GM19324 (cell line): ENCODE data around the gene CSTB.

Source experiments
- ATAC-seq: cut with Tn5 transposase; IDR thresholded peaks from one replicate; pipeline ENCODE4 v1.9.1; 2021; ENCODE audit warnings: mild to moderate bottlenecking, moderate library complexity; ENCODE audit not compliant: unreplicated experiment, low FRiP score

CSTB gene

DNA sequence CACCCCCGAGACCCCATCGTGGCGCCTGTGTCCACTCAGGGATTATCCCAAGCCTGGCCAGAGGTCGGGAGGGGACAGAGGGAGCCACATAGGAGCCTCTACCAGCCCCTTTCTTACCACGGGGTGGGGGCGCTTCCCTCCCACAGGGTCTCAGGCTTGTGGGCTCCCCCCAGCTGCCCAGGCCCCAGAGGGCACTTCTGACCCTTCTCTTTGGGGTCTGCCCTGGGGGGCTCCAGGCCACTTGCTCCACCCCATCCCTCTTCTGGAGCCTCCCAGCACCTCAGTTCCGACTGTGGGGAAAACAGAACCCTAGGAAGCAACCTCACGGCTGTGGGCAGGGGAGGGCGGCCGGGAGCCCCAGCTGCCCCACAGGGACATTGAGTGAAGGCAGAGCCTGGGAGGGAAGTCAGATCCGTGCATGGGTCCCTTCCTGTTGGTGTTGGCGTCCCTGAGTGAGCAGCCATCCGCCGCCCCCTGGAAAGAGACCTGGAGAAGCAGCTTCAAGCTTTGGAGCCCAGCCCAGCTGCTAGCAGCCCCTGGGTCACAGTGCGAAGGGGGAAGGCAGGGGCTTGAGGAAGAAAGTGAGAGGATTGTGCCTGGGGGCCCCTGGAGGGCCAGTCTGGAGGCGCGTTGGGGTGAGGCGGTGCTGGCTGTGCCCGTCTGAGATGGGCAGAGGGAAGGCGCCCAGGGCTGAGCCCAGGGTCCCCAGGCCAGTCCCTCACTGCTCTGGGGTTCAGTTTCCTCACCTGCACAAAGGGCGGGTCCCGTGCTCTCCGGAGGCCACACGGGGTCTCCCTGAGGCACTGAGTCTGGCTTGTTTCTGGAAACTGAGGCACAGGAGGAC lies 35.4 kb upstream of the CSTB start:
- no peak for ATAC-seq

DNA sequence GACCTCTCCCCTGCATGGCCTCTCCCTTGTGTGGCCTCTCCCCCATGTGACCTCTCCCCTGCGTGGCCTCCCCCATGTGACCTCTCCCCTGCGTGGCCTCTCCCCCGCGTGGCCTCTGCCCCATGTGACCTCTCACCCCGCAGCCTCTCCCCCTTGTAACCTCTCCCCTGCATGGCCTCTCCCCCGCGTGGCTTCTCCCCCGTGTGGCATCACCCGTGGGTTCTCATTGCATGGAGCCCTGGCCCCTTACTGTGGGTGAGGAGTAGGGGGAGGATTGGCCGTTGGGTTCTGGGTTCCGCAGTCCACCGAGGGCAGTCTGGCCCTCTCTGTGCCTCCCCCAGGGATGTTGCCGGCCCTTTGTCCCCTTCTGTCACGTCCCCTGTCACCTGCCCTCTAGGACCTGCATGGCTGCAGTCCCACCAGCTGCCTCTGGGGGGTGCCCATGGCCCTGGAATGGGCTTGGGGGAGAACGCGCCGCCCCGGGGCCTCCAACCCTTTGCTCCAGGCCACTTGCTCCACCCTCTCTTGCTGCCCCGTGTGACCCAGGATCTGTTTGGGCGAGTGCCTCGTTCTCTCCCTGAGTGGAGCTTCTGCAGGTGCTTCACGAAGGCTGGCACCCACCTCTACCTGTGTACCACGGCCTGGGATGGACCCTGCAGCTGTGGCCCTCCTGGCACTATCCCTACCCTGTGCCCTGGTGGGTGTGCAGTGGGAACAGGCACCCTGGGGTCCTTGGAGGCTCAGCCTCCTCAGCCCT lies 34.6 kb upstream of the CSTB start:
- no peak for ATAC-seq

DNA sequence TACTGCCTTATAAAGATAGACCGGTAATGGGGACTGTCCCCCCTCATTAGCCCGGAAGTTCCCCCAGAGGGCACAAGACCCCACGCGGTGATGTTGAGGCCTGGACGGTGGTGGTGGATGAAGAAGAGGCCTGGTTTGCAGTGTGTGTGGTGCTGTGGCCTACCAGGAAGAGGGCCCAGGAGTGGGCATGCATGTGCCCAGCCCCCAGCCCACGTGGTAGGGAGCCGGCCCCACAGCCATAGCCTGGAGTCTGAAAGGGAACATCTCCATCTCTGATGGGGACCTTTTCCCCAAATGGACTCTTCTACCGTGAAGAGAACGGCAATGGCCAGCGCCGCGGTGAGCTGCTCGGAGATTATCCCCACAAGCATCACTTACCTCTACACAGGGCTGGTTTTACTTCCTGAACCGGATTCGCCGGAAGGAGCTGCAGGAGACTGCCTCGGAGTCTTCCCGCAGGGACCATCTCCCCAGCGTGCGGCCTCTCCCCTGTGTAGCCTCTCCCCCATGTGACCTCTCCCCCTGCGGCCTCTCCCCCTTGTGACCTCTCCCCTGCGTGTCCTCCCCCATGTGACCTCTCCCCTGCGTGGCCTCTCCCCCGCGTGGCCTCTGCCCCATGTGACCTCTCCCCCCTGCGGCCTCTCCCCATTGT lies 33.9 kb upstream of the CSTB start:
- no peak for ATAC-seq

DNA sequence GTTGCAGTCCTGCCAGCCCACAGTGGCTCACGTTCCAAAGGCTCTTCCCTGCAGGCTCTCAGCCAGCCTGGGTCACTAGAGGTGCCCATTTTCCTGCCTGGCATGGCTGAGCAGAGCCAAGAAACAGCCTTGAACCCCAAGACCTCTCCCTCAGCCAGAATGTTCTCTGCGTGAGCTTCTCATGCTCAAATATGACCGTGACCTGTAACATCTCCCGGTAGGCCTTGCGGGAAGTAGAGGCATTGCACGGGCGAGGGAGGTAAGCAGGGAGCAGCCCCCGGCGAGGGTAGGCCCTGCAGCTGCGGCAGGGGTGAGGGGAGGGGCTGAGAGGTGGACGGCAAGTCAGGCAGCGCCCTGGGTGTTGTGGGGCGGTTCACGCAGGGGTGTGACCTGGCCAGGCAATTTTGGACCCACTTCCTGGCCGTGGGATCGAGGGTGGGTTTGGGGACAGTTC lies 33.3 kb upstream of the CSTB start:
- ATAC-seq: no peak

DNA sequence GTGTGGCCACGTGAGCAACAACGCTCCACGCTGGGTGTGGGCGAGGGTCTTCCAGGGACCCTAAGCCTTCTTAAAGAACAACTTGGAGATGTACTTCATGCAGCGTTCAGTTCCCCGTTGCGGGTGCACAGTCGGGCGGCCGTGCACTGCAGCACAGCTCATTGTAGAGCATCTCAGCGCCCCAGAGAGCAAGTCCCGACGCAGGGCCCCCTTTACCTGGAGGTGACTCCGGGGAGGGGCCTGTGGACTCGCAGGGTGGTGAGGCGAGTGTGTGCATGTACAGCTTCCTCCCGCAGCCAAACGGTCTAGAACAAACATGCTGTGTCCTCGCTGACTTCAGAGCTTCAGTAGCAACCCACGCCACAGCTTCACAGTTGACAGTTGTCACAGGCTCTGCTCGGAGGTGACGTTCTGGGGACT lies 32.7 kb upstream of the CSTB start:
- ATAC-seq: no peak

DNA sequence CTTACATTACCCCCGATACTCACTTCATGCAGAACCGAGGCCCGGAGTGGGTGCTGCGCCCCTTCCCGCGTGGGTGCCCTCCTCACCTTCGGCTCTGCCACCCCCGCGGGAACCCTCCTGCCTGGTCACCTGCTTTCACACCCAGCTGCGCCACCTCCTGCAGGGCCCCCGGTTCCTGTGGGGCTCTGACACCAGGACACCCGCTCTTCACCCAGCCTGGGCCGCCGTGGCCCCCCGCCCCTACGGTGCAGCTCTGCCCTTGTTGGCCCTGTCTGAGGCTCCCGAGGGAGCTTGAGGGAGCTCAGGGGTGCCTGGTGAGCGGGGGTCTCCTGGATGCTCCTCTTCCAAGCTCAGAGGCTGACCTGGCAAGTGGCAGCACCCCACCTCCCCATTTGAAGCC lies 32.3 kb upstream of the CSTB start:
- no peak for ATAC-seq

DNA sequence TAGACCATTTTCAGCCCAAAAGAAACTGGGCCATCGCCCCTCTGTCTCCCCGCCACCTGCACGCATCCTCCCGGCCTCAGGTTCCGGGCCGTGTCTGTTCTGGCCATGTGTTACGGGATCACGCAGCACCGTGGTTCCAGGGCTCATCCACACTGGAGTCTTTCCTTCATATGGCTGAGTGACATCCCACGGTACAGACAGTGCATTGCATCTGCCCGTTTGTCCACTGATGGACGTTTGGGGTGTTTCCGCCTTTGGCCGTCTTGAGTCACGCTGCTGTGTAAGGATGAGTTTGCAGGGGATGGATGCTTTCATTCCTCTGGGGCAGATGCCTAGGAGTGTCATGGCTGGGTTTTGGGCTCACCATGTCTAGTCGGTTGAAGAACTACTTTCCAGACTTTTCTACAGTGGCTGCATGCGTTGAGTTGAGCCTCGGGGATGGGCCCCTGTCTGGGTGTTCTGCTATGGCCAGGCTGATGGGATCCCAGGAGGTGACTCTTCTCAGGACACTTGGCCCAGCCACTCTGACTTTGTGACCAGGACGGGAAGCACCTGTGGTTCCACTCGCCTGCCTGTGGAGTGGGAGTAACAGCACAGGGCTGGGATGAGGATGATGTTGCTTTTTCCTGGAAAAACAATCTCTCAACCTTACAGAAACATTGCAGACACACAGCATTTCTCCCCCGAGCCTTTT lies 30.1 kb upstream of the CSTB start:
- ATAC-seq: peak; percentile 2

DNA sequence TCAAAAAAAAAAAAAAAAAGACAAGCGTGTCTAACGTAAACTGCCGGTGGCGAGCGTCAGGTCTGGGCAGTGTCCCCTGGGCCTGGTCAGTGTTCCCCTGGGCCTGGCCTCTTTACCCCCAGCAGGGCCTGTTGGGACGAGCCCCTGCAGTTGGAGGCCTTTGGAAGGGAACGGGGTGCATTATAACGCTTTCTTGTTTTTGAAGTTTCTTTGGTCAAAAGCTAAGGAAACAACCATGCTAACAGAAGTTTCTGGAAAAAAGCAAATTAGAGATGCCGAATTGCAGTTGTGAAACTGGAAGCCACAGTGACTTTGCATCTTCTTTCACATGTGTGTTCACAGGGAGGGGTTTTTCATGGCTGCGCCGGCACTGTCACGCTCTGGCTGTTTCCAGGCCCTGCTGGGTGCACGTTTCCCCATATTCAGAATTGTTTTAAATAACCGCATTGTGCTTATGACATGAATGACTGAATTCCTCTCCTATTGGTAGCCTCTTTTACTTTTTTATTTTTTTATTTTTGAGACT lies 29.2 kb upstream of the CSTB start:
- peak; percentile 74 for ATAC-seq

DNA sequence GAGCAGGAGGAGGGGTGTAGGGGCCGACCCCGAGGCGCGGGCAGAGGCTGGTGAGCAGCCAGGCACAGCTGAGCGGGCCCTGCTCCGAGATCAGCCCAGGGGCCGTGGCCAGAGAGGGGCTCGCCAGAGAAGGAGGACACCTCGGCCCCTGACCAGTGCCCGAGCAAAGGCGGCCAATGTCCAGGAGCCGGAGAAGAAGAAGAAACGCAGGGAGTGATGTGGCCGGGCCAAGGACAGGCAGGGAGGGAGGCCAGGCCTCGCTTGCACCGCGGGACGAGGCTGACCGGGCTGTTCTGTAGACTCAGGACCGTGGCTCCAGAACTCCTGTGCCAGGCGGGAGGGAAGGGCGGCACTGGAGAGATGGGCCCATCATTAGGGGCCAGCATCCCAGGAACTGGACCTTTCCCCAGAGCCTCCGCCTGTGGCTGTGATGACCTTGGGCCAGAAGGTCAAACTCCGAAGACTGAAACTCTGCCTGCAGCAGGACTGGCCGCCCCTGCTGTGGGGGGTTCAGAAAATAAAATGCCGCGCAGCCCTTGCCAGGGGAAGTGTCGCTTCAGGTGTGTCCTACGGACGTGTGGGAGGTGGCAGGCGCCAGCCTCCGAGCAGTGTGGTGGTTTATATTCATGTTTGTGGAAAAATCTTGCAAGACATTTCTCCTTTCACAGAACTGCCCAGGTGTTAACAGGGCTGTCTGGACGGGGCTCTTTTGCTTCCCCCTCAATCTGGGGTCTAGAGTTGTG lies 27.6 kb upstream of the CSTB start:
- ATAC-seq: no peak

DNA sequence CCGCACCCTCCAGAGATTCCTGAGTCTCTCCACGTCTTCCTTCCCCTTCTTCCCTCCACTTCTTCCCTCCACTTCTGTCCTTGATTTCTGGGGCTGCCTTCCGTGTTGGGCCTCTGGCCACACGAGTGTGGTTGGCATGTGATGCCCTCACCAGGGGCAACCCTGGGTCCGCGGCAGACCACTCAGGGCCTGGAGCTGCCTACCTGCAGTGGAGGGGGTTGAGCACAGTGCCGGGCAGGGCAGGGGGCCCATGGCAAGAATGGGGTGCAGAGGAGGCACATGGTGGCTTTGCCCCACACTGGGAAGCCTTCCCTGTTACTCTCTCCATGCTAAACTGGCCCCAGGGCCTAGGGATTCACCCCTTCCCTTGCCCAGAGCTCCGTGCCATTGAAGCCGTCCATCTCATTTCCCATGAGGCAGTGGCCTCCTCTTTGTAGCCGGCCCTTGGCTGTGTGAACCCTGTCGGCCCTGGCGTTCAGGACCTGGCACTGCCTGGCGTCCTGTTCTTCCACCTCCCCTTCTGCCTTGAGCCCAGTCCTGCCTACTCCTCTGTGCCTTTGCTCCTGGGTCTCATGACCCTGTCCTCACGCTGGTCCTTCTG lies 26.7 kb upstream of the CSTB start:
- no peak for ATAC-seq

DNA sequence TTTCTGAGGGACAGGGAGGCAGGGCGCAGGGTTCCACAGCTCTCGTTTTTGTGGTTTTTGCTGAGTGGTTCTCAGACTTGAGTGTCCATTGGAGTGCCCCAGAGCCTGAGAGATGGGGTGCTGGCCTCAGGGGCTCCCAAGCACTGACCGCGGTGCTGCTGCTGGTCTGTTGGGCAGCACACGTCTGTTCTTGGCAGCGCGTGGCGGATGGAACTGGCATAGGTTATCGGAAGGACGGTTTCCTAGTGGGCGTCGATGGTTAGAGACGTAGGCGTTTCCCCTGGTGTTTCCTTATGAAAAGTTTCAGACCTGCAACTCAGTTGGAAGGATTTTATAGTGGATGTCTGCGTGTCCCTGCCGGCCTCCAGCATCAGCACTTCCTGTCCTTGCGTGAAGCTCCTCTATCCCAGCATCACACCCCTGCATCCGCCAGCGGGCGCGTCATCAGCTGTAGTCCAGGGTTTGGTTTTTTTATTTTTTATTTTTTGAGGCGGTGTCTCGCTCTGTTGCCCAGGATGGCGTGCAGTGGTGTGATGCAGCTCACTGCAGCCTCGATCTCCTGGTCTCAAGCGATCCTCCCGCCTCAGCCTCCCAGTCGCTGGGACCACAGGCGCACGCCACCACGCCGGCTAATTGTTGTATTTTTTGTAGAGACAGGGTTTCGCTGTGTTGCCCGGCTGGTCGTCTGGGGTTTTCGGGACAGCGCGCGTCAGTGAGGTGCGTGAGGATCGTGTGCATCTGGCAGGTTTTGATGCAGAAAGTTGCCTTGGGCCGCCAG lies 25.1 kb upstream of the CSTB start:
- ATAC-seq: no peak

DNA sequence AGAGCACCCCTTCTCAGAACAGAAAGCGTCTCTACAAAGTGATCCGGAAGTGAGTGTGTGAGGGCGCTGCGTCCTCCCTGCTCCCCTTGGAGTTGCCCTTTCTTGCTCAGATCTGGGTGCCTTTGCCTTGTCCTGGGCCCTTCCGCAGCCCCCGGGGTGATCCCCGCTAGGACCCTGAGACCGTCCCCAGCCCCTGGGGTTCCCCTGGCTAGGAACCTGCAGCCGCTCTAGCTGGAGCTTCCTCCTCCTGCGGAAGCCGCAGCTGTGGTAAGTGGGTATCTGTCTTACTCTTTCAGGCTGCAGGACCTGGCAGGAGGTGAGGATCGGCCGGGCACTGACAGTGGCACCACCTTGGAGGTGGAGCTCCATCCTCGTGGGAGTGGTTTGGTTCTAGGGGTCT lies 24.5 kb upstream of the CSTB start:
- ATAC-seq: no peak

DNA sequence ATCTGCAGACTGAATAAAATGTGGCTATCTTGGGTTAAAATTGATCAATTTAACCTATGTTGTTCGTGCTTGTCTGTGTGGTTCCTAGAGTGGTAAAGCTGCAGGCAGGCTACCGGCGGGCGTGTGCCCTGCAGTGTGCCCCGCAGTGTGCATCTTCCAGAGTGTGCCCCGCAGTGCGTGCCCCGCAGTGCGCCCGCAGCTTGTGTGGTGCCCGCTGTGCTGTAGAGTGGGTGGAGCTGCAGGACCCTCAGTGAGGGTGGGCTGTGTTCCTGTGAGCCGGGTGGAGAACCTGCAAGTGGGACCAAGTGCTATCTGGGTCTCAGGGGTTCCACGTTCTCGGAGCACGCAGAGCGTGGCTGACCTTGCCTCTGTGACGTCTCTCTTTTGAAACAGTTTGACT lies 24.0 kb upstream of the CSTB start:
- no peak for ATAC-seq

DNA sequence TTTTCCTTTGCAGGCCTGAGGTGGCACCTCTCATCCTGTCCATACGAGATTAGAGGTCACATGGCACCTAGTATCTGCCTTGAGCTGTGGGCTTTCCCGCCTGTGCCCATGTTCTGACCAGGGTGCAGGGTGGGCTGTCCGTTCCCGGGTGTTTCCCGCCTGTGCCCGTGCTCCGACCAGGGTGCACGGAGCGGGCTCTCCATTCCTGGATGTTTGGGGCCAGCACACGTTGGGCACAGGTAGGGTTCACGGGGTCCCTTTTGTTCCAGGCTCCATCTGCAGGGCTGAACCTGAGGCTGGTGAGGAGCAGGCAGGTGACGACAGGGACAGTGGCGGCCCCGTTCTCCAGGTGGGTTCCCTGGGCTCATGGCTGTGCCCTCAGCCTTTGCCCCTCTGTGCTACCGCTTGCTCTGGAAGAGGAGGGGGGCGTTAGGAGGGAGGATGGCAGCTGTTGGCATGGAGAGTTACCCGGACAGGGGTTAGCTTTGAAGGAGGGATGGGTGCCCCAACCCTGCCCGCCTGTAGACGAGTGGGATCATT lies 23.3 kb upstream of the CSTB start:
- no peak for ATAC-seq

DNA sequence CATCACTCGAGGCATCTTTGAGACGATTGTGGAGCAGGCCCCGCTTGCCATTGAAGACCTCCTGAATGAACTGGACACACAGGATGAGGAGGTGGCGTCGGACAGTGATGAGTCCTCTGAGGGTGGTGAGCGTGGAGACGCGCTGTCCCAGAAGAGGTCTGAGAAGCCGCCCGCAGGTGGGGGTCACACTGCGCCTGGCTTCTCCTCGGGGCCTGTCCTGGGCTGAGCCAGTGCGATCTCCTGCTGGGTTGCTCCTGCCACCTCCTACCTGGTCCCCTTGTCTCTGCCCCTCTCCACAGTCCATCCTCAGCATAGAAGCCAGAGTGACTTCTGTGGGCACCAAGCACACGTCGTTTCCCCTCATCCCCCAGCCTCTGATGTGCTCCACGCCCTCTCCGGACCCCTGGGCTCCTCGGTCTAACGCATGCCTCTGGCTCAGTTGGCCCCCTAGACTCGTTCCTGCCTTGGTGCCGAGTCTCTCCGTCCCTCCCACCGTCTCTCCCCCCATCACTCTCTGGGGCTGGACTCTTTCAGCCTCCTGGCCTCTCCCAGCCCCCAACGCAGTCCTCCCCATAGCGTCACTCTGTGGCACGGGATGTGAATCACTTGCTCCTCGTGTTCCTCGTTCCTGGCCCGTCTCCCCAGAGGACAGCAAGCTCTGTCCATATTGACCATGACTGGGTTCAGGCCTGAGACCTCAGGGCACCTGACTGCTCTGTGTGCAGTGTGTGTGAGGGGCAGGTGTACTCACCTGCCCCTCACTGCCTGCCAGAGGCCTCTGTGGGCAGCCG lies 22.0 kb upstream of the CSTB start:
- no peak for ATAC-seq

DNA sequence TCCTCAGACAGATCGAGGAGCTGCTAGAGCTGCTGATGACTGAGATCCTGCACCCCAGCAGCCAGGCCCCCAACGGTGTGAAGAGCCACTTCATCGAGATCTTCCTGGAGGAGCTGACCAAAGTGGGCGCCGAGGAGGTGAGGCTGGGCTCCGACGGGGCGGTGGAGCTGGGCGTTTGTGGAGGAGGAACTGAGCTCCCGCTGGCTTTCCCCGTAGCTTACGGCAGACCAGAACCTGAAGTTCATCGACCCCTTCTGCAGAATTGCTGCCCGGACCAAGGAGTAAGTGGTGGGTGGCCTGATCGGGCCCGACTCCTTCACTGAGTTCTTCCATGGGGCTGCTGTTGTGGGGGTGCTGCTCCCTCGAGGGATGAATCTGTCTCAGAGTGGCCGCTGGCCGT lies 21.3 kb upstream of the CSTB start:
- ATAC-seq: no peak

DNA sequence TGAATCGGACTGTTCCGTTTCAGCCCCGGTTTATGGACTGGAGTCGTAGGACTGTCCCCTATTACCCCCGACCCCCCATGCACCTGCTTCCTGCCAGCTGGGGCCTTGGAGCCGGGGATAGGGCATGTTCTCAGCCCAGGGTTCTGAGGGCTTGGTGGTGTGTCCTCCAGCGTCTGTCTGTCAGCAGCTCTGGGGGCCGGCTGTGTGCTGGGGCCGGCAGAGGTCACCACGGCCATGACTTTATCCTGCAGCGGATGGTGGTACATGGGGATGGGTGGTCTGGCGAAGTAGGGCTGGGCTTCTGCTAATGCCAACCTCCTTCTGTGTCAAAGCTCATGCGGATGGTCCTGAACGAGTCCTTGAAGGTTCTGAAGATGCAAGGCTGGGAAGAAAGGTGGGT lies 18.7 kb upstream of the CSTB start:
- ATAC-seq: no peak

DNA sequence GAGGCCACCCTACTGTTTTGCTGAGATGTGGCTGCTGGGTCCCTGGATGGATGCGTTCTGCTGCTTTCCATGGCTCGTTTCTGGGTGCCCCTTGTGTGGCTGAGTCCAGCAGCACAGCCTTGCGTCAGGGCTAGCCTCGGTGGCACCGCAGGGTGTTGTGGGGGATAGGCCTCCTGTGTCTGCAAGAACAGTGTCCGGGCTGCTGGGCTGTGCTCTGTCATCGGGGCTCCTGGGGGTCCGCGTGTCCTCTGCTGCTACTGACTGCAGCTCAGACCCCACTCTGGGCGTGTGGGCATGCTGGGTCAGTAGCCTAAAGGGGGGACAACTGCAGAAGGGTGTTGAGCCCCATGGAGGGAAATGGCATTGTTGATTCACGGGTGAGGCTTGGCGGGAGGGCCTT lies 18.2 kb upstream of the CSTB start:
- no peak for ATAC-seq
